ENCODE measurements around the gene PARD3B. TPM values are rescaled to one million over a fixed set of nuclear protein-coding genes. Genes with fewer than 3 reads are reported as not detected.
A peak's percentile ranks its signal among the peaks of the same experiment; 100 is the strongest.

Gene PARD3B
- total and polyA plus RNA-seq, 2 of the 8 experiments (the other 6 are each of a cell fraction or from before 2014, with no cell fraction given): 1.2 to 5.7 TPM

GRCh38 chr2:205390866-205391265 lies 845.6 kb downstream of the PARD3B start:
- TF ChIP-seq SUZ12 (IDR thresholded peaks at IDR 0.05; ENCODE audit: low read length) (no peak), EP300 (IDR thresholded peaks at IDR 0.05; ENCODE audit: borderline replicate concordance in 1 of 2, low read depth in 2 of 2, low read length in 2 of 2) (no peak), CBX5 (IDR thresholded peaks at IDR 0.05; ENCODE audit: low read depth, low read length) (no peak), SP4 (IDR thresholded peaks at IDR 0.05; ENCODE audit: low read length) (no peak), SRF (IDR thresholded peaks at IDR 0.05; ENCODE audit: low read depth, low read length) (no peak), EZH2 (IDR thresholded peaks at IDR 0.05; ENCODE audit: low read depth, low read length, severe bottlenecking) (no peak), KDM4A (IDR thresholded peaks at IDR 0.05; ENCODE audit: low read depth, low read length, severe bottlenecking) (no peak), HDAC6 (IDR thresholded peaks at IDR 0.05; ENCODE audit: low read depth, low read length) (no peak)
- H3K79me1 ChIP-seq (ENCODE audit: low read depth, low read length): no peaks in the 10 kb centered on the region
- no peaks in the 10 kb centered on the region for H3K36me3 ChIP-seq (ENCODE audit: control insufficient read depth in 2 of 4, insufficient read depth in 4 of 4, low read length in 3 of 4)
- no peak overlapping the region for H2BK5ac ChIP-seq (ENCODE audit: low read depth, low read length)
- no peaks in the 10 kb centered on the region for H3K9me3 ChIP-seq (ENCODE audit: insufficient read depth in 2 of 2, low read depth in 1 of 2, low read length in 1 of 2)
- no peak overlapping the region for H3K23ac ChIP-seq (ENCODE audit: insufficient read length)
- no peak overlapping the region; the same call in 1 of the 2 replicates for H3K18ac ChIP-seq (ENCODE audit: extremely low read depth, low read length)
- no peak overlapping the region for H3K56ac ChIP-seq (replicated peaks; ENCODE audit: insufficient read length, low read depth, low read length)
- H3K4ac ChIP-seq (replicated peaks; ENCODE audit: insufficient read length, low read depth, low read length): no peak overlapping the region
- no peaks in the 10 kb centered on the region for H3K23me2 ChIP-seq (ENCODE audit: low read depth, low read length)
- POLR2A ChIA-PET (ENCODE audit: partially characterized antibody): no interaction called here
- H2BK15ac ChIP-seq (ENCODE audit: low read length): peak overlapping the region; percentile 92; the same call in 1 of the 2 replicates
- no peak overlapping the region for H4K8ac ChIP-seq (ENCODE audit: extremely low read depth, insufficient read depth, low read length)
- DNase-seq (ENCODE audit: low read depth in 1 of 2, low spot score in 2 of 2) (no peak), FAIRE-seq (peak; percentile 7)
- no peak overlapping the region for H2BK120ac ChIP-seq (replicated peaks; ENCODE audit: low read depth, low read length)
- no peak overlapping the region for H2AK5ac ChIP-seq (ENCODE audit: low read depth, low read length)
- no peaks in the 10 kb centered on the region for H4K20me1 ChIP-seq (replicated peaks in 1 of 2; ENCODE audit: control insufficient read depth in 1 of 2, insufficient read depth in 2 of 2, low read length in 2 of 2)
- 0 out of 2 replicates have a peak overlapping the region, but pooled peaks have one; percentile 40 for H2BK12ac ChIP-seq (ENCODE audit: low read depth, low read length)
- H3K14ac ChIP-seq (ENCODE audit: insufficient read length): no peak overlapping the region
- 79% methylated on average over 4 of the region's 4 CpGs; no CpG with 5 or more reads in 1 of the 2 experiments for WGBS, 2 experiments (ENCODE audit: extremely low coverage in 1 of 2, insufficient coverage in 1 of 2, insufficient read length in 1 of 2, insufficient replicate concordance in 2 of 2, low coverage in 1 of 2, low lambda C conversion rate in 2 of 2, missing lambda C conversion rate in 1 of 2)
- 0 out of 2 replicates have a peak overlapping the region, but pooled peaks have one; percentile 22 for H2AFZ ChIP-seq (ENCODE audit: low read length)
- H3K4me2 ChIP-seq (ENCODE audit: insufficient read depth in 1 of 2, low read depth in 2 of 2, low read length in 2 of 2): no peak overlapping the region
- H3K79me2 ChIP-seq (ENCODE audit: control insufficient read depth in 1 of 2, insufficient read depth in 2 of 2, low read length in 2 of 2): no peaks in the 10 kb centered on the region
- H3K9ac ChIP-seq (replicated peaks in 1 of 4; ENCODE audit: extremely low read depth in 1 of 4, low read depth in 3 of 4, low read length in 3 of 4): no peak overlapping the region; a peak in 1 of 7 replicates
- no peaks in the 10 kb centered on the region for H3K27me3 ChIP-seq (replicated peaks in 1 of 4; ENCODE audit: control insufficient read depth in 3 of 4, extremely low read depth in 1 of 4, insufficient read depth in 3 of 4, low read length in 3 of 4)
- no peak overlapping the region for H4K5ac ChIP-seq (ENCODE audit: insufficient read length, low read depth, low read length)
- H3K27ac ChIP-seq (ENCODE audit: low read depth, low read length): no peak overlapping the region
- H4K91ac ChIP-seq (replicated peaks; ENCODE audit: insufficient read length, low read length): peak overlapping the region; percentile 70
- H3K4me1 ChIP-seq (replicated peaks in 1 of 4; ENCODE audit: control insufficient read depth in 3 of 4, insufficient read depth in 4 of 4, low read length in 3 of 4): peaks cover 0 to 7% (median 2%) of the 10 kb centered on the region in 4 experiments; a peak in 2 of 7 replicates
- CTCF ChIA-PET (ENCODE audit: partially characterized antibody): interaction anchor here (1.0 to 1.2 kb wide), 2 partner anchors 11 to 58 kb away, joined by 3 read pairs; no protein-coding TSS in a partner anchor
- peak overlapping the region; percentile 38; the same call in 1 of the 2 replicates for H2BK20ac ChIP-seq (ENCODE audit: low read length)
- H3K4me3 ChIP-seq (ENCODE audit: extremely low read depth in 1 of 4, insufficient read depth in 2 of 4, low read depth in 3 of 4, low read length in 4 of 4): no peak overlapping the region

Data from H1 (cell line).